ENCODE data around the gene NR2F2. TPM values are rescaled to one million over a fixed set of nuclear protein-coding genes. Genes with fewer than 3 reads are reported as not detected.
A peak's percentile ranks its signal among the peaks of the same experiment; 100 is the strongest.

Gene NR2F2
- total and polyA plus RNA-seq, 5 experiments from 2014 or later: not detected

GRCh38 chr15:96356494-96357455 lies 26.3 kb downstream of the NR2F2 start:
- POLR2A ChIA-PET: no interaction called here
- Mint-ChIP-seq H3K4me3 (peak overlapping the region; percentile 79 to 98 (median 88)), H3K27me3 (peaks cover 35 to 58% (median 48%) of the 10 kb centered on the region in 5 donors), H3K27ac (peak overlapping the region in 4 of 10 donors; percentile 21 to 92 (median 61)), H3K36me3 (peaks cover 0 to 8% (median 0%) of the 10 kb centered on the region in 3 donors), H3K4me1 (peaks cover 14 to 32% (median 25%) of the 10 kb centered on the region in 4 donors), H3K9me3 (peaks cover 0 to 21% (median 0%) of the 10 kb centered on the region in 9 donors)
- ATAC-seq (peak; percentile 56 to 75), DNase-seq (peak; percentile 30 to 74 (median 57))

GRCh38 chr15:96358001-96358801 lies 27.7 kb downstream of the NR2F2 start:
- DNase-seq (no peak), ATAC-seq (no peak)
- Mint-ChIP-seq H3K9me3 (peaks cover 0 to 26% (median 0%) of the 10 kb centered on the region in 9 donors), H3K4me3 (peak overlapping the region; percentile 79 to 98 (median 88)), H3K36me3 (peaks cover 0 to 9% (median 4%) of the 10 kb centered on the region in 3 donors), H3K4me1 (peaks cover 17 to 32% (median 25%) of the 10 kb centered on the region in 4 donors), H3K27ac (peak overlapping the region in 3 of 10 donors; percentile 22 to 92 (median 83)), H3K27me3 (peaks cover 36 to 58% (median 49%) of the 10 kb centered on the region in 5 donors)
- POLR2A ChIA-PET: no interaction called here

GRCh38 chr15:96358821-96359615 lies 28.5 kb downstream of the NR2F2 start:
- H3K27ac Mint-ChIP-seq: peak overlapping the region in 1 of 10 donors; percentile 18
- ATAC-seq (peak in 1 of 2 donors; percentile 34), DNase-seq (no peak)
- POLR2A ChIA-PET: no interaction called here
- peak overlapping the region in 8 of 10 donors; percentile 19 to 98 (median 89) for H3K4me3 Mint-ChIP-seq
- peaks cover 17 to 29% (median 25%) of the 10 kb centered on the region in 4 donors for H3K4me1 Mint-ChIP-seq
- peaks cover 37 to 61% (median 52%) of the 10 kb centered on the region in 5 donors for H3K27me3 Mint-ChIP-seq
- peaks cover 0 to 29% (median 1%) of the 10 kb centered on the region in 9 donors for H3K9me3 Mint-ChIP-seq
- peaks cover 0 to 12% (median 8%) of the 10 kb centered on the region in 3 donors for H3K36me3 Mint-ChIP-seq

- DNase-seq: no peak
- Mint-ChIP-seq H3K27ac (no peak overlapping the region), H3K27me3 (peaks cover 42 to 64% (median 57%) of the 10 kb centered on the region in 5 donors), H3K4me3 (peak overlapping the region in 1 of 10 donors; percentile 24), H3K4me1 (peaks cover 17 to 29% (median 25%) of the 10 kb centered on the region in 4 donors), H3K36me3 (peaks cover 0 to 12% (median 8%) of the 10 kb centered on the region in 3 donors), H3K9me3 (peaks cover 0 to 29% (median 4%) of the 10 kb centered on the region in 9 donors)
- POLR2A ChIA-PET: no interaction called here
- no peak for ATAC-seq
These were observed 29.4 kb downstream of the NR2F2 start for GRCh38 chr15:96359616-96360521.

- Mint-ChIP-seq H3K4me3 (peak overlapping the region in 1 of 10 donors; percentile 26), H3K36me3 (peaks cover 0 to 14% (median 8%) of the 10 kb centered on the region in 3 donors)
- POLR2A ChIA-PET: no interaction called here
These were observed 30.2 kb downstream of the NR2F2 start for GRCh38 chr15:96360581-96361308.

GRCh38 chr15:96361309-96362010 lies 31.0 kb downstream of the NR2F2 start:
- Mint-ChIP-seq H3K27me3 (peaks cover 40 to 79% (median 67%) of the 10 kb centered on the region in 5 donors), H3K4me1 (peaks cover 15 to 24% (median 22%) of the 10 kb centered on the region in 4 donors), H3K36me3 (peaks cover 0 to 14% (median 8%) of the 10 kb centered on the region in 3 donors), H3K4me3 (no peak overlapping the region), H3K9me3 (peaks cover 0 to 29% (median 4%) of the 10 kb centered on the region in 9 donors), H3K27ac (peak overlapping the region in 1 of 10 donors; percentile 24)
- POLR2A ChIA-PET: no interaction called here
- DNase-seq: no peak
- no peak for ATAC-seq

More at GRCh38 chr15:96360581-96361308, 30.2 kb downstream of the NR2F2 start:
- H3K4me1 Mint-ChIP-seq: peaks cover 17 to 29% (median 27%) of the 10 kb centered on the region in 4 donors
- peaks cover 42 to 72% (median 61%) of the 10 kb centered on the region in 5 donors for H3K27me3 Mint-ChIP-seq
- ATAC-seq (no peak), DNase-seq (no peak)
- peaks cover 0 to 31% (median 4%) of the 10 kb centered on the region in 9 donors for H3K9me3 Mint-ChIP-seq
- peak overlapping the region in 1 of 10 donors; percentile 24 for H3K27ac Mint-ChIP-seq

GRCh38 chr15:96362011-96362754 lies 31.7 kb downstream of the NR2F2 start:
- peak overlapping the region in 1 of 10 donors; percentile 1 for H3K4me3 Mint-ChIP-seq
- POLR2A ChIA-PET: no interaction called here
- H3K27me3 Mint-ChIP-seq: peaks cover 38 to 82% (median 67%) of the 10 kb centered on the region in 5 donors

GRCh38 chr15:96362755-96363651 lies 32.5 kb downstream of the NR2F2 start:
- Mint-ChIP-seq H3K4me3 (no peak overlapping the region), H3K27ac (no peak overlapping the region), H3K9me3 (peaks cover 0 to 33% (median 4%) of the 10 kb centered on the region in 9 donors), H3K36me3 (peaks cover 0 to 16% (median 13%) of the 10 kb centered on the region in 3 donors), H3K4me1 (peaks cover 6 to 12% (median 9%) of the 10 kb centered on the region in 4 donors), H3K27me3 (peaks cover 39 to 84% (median 68%) of the 10 kb centered on the region in 5 donors)
- ATAC-seq: no peak
- POLR2A ChIA-PET: no interaction called here
- DNase-seq: no peak

More at GRCh38 chr15:96362011-96362754, 31.7 kb downstream of the NR2F2 start:
- DNase-seq (no peak), ATAC-seq (no peak)
- peaks cover 12 to 18% (median 17%) of the 10 kb centered on the region in 4 donors for H3K4me1 Mint-ChIP-seq
- no peak overlapping the region for H3K27ac Mint-ChIP-seq
- peaks cover 0 to 14% (median 11%) of the 10 kb centered on the region in 3 donors for H3K36me3 Mint-ChIP-seq
- peaks cover 0 to 29% (median 4%) of the 10 kb centered on the region in 9 donors for H3K9me3 Mint-ChIP-seq

GRCh38 chr15:96363707-96364106 lies 33.2 kb downstream of the NR2F2 start:
- ATAC-seq (no peak), DNase-seq (no peak)
- Mint-ChIP-seq H3K4me1 (peaks cover 3 to 7% (median 4%) of the 10 kb centered on the region in 4 donors), H3K9me3 (peaks cover 0 to 30% (median 4%) of the 10 kb centered on the region in 9 donors), H3K4me3 (no peak overlapping the region), H3K36me3 (peaks cover 0 to 16% (median 13%) of the 10 kb centered on the region in 3 donors), H3K27me3 (peaks cover 34 to 83% (median 64%) of the 10 kb centered on the region in 5 donors), H3K27ac (no peak overlapping the region)
- POLR2A ChIA-PET: no interaction called here

Data from naive thymus-derived CD8-positive, alpha-beta T cell (primary cell).